Left lung (tissue), 10 donors: ENCODE data around the gene AGBL1. TPM values are rescaled to one million over a fixed set of nuclear protein-coding genes. Genes with fewer than 3 reads are reported as not detected.

Source experiments
- ATAC-seq: fragments of 200-7000 bp; cut with Tn5 transposase; one replicate; pipeline ENCODE4 v1.9.1; 2020; ENCODE audit warnings: moderate library complexity
- DNase-seq, 4 donors: peaks; one replicate each; pipeline ENCODE4 v3.0.0-alpha.2; 2013 to 2020
- H3K27ac ChIP-seq, 2 donors: fragments of 200-600 bp; sonication (generic) in 1 of 2; one replicate each; pipeline versions ENCODE4 v1.5.0 to v1.8.0; 2020 to 2021
- H3K27me3 ChIP-seq, 2 donors: fragments of 200-600 bp; sonication (generic) in 1 of 2; one replicate each; pipeline versions ENCODE4 v1.5.0 to v1.8.0; 2020 to 2021
- H3K36me3 ChIP-seq, 2 donors: fragments of 200-600 bp; sonication (generic) in 1 of 2; one replicate each; pipeline versions ENCODE4 v1.5.0 to v1.8.0; 2020 to 2021
- H3K4me1 ChIP-seq, 2 donors: fragments of 200-600 bp; one replicate each; pipeline ENCODE4 v1.8.0; 2021
- H3K4me3 ChIP-seq, 2 donors: fragments of 200-600 bp; sonication (generic) in 1 of 2; one replicate each; pipeline versions ENCODE4 v1.5.0 to v1.8.0; 2020 to 2021; ENCODE audit warnings: mild to moderate bottlenecking in 1 of 2
- H3K9me3 ChIP-seq, 2 donors: fragments of 200-600 bp; sonication (generic) in 1 of 2; one replicate each; pipeline versions ENCODE4 v1.5.0 to v1.8.0; 2020 to 2021
- CTCF ChIP-seq, 2 donors: fragments of 200-600 bp; sonication (generic) in 1 of 2; IDR thresholded peaks; one replicate each; pipeline versions ENCODE4 v1.5.0 to v1.8.0; 2021; ENCODE audit warnings: antibody characterized with exemption in 2 of 2
- intact Hi-C, 2 donors: fragments of 100-400 bp; cut with DNase I; formaldehyde crosslinking; loops; one replicate each; pipeline versions ENCODE4 v1.11.2 to v1.14.2; 2022
- polyA plus RNA-seq, 6 donors: library from polyadenylated mRNA; unstranded; fragments of 120-200 nt; gene quantifications; one replicate each; pipeline ENCODE4 v1.2.1, GENCODE V29; 2013; ENCODE audit not compliant: insufficient read length in 6 of 6
- total RNA-seq, 2 donors: library from RNA; stranded (reverse); fragmentation: NEBNext Ultra II Directional; extraction: Animal tissue kit (Norgen Biotek cat#: 25700); gene quantifications; one replicate each; pipeline ENCODE4 v1.2.1, GENCODE V29; 2021
- donor health status: DM: no; HTN: yes; CAD: no.
- donor health status: DM: no; HTN: no; CAD: no.

AGBL1 gene
- total and polyA plus RNA-seq, 8 donors = 0.01 to 3.3 (median 0.11) TPM; not detected in 1

GRCh38 chr15:86355361-86355760 lies 275.7 kb downstream of the AGBL1 start:
- no peak for TF ChIP-seq CTCF (IDR thresholded peaks at IDR 0.05)

GRCh38 chr15:86355801-86356200 lies 276.1 kb downstream of the AGBL1 start:
- intact Hi-C loops = no loop called here
- H3K4me1 ChIP-seq = no peaks in the 10 kb centered on the region
- DNase-seq (peak in 2 of 4 donors; percentile 1 to 11), ATAC-seq (no peak)
- H3K27ac ChIP-seq = no peak overlapping the region
- H3K36me3 ChIP-seq = no peaks in the 10 kb centered on the region
- no peak for TF ChIP-seq CTCF (IDR thresholded peaks at IDR 0.05)
- H3K4me3 ChIP-seq = no peak overlapping the region
- no peaks in the 10 kb centered on the region for H3K9me3 ChIP-seq
- no peaks in the 10 kb centered on the region for H3K27me3 ChIP-seq

More at GRCh38 chr15:86355361-86355760, 275.7 kb downstream of the AGBL1 start:
- DNase-seq (no peak), ATAC-seq (no peak)
- Histone ChIP-seq H3K9me3 (no peaks in the 10 kb centered on the region), H3K4me3 (no peak overlapping the region), H3K4me1 (no peaks in the 10 kb centered on the region), H3K27me3 (no peaks in the 10 kb centered on the region), H3K27ac (no peak overlapping the region), H3K36me3 (no peaks in the 10 kb centered on the region)
- intact Hi-C loops = no loop called here

- H3K36me3 ChIP-seq = no peaks in the 10 kb centered on the region
- no peak for TF ChIP-seq CTCF (IDR thresholded peaks at IDR 0.05)
- no peak overlapping the region for H3K27ac ChIP-seq
- H3K4me1 ChIP-seq = no peaks in the 10 kb centered on the region
- H3K4me3 ChIP-seq = no peak overlapping the region
- ATAC-seq (peak; percentile 67), DNase-seq (no peak)
- intact Hi-C loops = no loop called here
- H3K27me3 ChIP-seq = no peaks in the 10 kb centered on the region
- peaks cover 0 to 13% of the 10 kb centered on the region in 2 donors for H3K9me3 ChIP-seq
Measured at GRCh38 chr15:86362555-86362954, 282.9 kb downstream of the AGBL1 start.

GRCh38 chr15:86373147-86373546 lies 293.5 kb downstream of the AGBL1 start:
- H3K27me3 ChIP-seq = no peaks in the 10 kb centered on the region
- H3K9me3 ChIP-seq = no peaks in the 10 kb centered on the region
- H3K4me1 ChIP-seq = no peaks in the 10 kb centered on the region
- intact Hi-C loops = no loop called here
- no peak for DNase-seq
- no peak overlapping the region for H3K27ac ChIP-seq
- no peak for TF ChIP-seq CTCF (IDR thresholded peaks at IDR 0.05)
- H3K36me3 ChIP-seq = no peaks in the 10 kb centered on the region
- H3K4me3 ChIP-seq = no peak overlapping the region
- no peak for ATAC-seq

GRCh38 chr15:86375733-86376280 lies 296.1 kb downstream of the AGBL1 start:
- Histone ChIP-seq H3K36me3 (no peaks in the 10 kb centered on the region), H3K27me3 (no peaks in the 10 kb centered on the region), H3K9me3 (no peaks in the 10 kb centered on the region), H3K4me3 (no peak overlapping the region), H3K27ac (no peak overlapping the region), H3K4me1 (no peaks in the 10 kb centered on the region)
- no peak for DNase-seq
- TF ChIP-seq CTCF (IDR thresholded peaks at IDR 0.05) = no peak
- ATAC-seq = no peak
- intact Hi-C loops = no loop called here
